RWPE1 (cell line): ENCODE measurements around the gene CRACR2A.

ENCODE experiments used
- CTCF ChIA-PET: fragments of 350-600 bp; sonication (Branson Sonifier 250); formaldehyde crosslinking; extraction: SDS; loops from one replicate; lab custom pipeline; 2021; lab: Yijun Ruan, JAX
- POLR2A ChIA-PET: fragments of 400-600 bp; formaldehyde crosslinking; extraction: SDS; loops from one replicate; lab custom pipeline; 2020; ENCODE audit warnings: antibody characterized with exemption; ENCODE audit not compliant: low non-redundant PET; lab: Yijun Ruan, JAX
- DNase-seq: peaks from one replicate; pipeline ENCODE4 v3.0.0; 2012; ENCODE audit warnings: low spot score
- H3K27ac ChIP-seq: fragments of 450-650 bp; 2 replicates; pipeline ENCODE4 v1.5.1; 2017
- TF ChIP-seq, protein P1 (sequence below): fragments of 450-650 bp; conservative IDR thresholded peaks from 2 replicates; pipeline ENCODE4 v1.5.1; 2017; ENCODE audit warnings: low read depth, mild to moderate bottlenecking

Gene CRACR2A

DNA sequence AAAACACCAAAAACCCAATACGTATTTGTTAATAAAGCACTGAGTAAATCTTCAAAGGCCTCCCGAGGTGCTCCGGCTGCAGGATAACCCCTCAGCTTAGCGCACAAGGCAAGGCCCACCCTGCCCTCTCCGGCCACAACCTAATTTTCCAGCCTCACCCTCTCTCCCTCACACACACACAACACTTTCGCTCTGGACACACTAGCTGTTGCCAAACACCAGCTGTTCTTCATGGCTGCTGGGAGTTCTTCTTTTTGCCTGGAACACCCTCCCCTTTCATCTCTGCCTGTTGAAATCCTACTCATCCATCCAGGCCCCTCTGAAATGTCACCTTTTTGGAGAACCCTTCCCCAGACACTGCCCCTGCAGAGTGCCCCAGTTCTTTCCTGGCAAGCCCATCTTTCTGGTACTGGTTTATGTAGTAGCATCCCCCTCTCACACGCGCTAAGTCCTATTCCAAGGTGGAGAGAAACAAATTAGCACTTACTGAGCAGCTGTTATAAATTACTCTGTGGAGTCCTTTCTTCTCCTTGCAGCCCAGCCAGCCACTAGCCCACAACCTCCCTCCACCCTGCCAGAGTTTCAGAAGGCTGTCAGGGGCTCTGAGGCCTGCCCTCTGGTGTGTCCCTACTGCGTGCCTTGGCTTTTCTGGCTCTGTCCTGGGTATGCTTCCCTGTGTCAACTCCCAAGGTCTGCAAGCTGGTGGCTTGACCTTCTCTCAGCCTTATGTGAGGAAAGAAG lies 805 bp upstream of the CRACR2A start:
- DNase-seq: no peak
- TF ChIP-seq, protein P1, sequence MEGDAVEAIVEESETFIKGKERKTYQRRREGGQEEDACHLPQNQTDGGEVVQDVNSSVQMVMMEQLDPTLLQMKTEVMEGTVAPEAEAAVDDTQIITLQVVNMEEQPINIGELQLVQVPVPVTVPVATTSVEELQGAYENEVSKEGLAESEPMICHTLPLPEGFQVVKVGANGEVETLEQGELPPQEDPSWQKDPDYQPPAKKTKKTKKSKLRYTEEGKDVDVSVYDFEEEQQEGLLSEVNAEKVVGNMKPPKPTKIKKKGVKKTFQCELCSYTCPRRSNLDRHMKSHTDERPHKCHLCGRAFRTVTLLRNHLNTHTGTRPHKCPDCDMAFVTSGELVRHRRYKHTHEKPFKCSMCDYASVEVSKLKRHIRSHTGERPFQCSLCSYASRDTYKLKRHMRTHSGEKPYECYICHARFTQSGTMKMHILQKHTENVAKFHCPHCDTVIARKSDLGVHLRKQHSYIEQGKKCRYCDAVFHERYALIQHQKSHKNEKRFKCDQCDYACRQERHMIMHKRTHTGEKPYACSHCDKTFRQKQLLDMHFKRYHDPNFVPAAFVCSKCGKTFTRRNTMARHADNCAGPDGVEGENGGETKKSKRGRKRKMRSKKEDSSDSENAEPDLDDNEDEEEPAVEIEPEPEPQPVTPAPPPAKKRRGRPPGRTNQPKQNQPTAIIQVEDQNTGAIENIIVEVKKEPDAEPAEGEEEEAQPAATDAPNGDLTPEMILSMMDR: no peak
- no peak overlapping the region for H3K27ac ChIP-seq
- ChIA-PET POLR2A (no interaction called here), CTCF (interaction anchor here (0.6 to 1.1 kb wide), 2 partner anchors 446 to 454 kb away, joined by 3 to 4 read pairs; no protein-coding TSS in a partner anchor)

DNA sequence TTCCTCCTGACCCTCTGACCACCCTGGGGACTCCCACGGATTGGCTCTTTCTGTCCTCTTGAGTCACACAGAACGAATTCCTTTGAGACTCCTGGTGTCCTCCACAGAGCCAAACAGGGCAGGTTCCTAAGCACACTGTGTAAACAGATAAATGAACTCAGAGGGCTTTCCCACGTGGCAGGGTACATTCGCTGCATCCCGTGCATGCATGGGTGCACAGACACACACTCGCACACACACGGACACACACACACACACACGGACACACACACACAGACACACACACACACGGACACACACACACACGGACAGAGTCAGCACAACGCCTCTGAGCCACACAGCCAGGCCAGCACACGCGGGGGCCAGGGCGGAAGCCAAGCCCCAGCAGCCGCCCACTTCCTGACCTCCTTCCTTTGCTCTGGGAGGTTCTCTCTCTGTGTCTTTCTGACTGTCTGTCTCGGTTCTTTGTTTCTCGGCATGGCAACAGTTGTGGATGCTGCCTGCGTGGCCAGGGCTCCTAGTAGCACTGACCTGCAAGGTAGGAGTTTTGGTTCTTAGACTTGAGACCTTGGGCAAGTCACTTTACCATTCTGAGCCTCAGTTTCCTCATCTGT lies 706 bp downstream of the CRACR2A start:
- no peak for DNase-seq
- CTCF ChIA-PET: interaction anchor here (0.6 to 1.1 kb wide), 3 partner anchors 362 to 1057 kb away, joined by 3 to 4 read pairs (median 4); a partner anchor contains a TSS
- H3K27ac ChIP-seq: no peak overlapping the region
- TF ChIP-seq, protein P1: no peak
- POLR2A ChIA-PET: no interaction called here

DNA sequence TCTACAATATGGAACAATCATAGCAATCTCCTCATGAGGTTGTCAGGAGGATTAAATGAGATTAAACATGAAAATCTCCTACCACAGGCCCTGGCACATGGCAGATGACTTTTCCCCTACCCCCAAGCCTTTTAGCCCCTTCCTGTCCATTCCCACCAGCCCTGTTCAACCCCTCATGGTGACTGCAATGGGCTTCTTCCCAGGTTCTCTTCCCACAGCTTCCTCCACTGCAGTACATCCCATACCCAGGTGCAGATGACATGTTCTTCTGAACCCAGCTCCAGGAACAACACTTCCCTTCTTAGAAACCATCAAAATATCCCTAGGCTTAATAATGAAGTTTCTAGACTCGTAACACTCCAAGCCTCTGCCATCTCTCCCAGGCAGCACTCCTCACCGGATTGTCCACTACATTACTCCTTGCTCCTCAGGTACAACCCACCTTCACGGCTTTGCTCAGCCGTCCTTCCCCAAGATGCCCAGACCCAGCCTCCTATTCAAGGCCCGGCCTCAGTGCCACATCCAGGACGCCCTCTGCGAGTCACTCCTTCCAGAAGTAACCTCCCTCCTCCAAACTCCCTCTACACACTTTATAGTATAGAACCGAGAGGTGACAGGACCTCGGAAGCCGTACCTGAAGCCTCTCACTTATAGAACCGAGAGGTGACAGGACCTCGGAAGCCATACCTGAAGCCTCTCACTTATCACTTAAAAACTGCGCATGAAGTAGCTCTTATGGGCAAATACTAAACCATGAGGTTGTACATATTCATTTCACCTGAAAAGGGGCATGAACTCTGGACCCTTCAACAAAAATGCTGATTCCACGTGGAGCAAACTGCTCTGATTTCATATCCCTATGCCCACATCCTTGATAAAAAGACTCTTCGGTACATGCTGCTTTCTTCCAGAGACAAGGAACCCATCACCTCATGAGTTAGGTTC lies 1.5 kb downstream of the CRACR2A start:
- CTCF ChIA-PET: interaction anchor here (0.6 kb wide), 1 partner anchor 1058 kb away, joined by 4 read pairs; a partner anchor contains a TSS
- H3K27ac ChIP-seq: no peak overlapping the region
- TF ChIP-seq, protein P1: no peak
- no peak for DNase-seq
- POLR2A ChIA-PET: interaction anchor here (0.6 kb wide), 1 partner anchor 284 kb away, joined by 10 read pairs; no protein-coding TSS in a partner anchor

DNA sequence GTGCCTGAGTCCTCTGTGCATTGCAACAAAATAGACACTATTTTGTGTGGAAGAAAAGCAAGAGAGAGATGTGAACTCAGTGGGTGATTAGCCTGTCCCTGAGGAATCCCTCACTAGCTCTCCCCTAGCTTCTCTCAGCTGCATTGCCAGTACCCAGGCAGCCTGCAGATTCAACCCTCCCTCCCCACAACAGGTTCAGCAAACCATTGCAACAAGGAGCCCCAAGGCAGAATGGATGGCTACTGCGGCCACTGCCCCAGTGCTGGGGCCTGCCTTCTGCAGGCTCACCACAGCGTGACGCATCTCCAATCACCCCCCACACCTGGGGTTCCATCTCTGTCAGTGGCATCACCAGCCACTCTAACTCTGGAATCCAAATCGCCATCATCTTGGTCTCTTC lies 2.3 kb downstream of the CRACR2A start:
- no peak overlapping the region for H3K27ac ChIP-seq
- POLR2A ChIA-PET: interaction anchor here (0.6 kb wide), 1 partner anchor 283 kb away, joined by 10 read pairs; no protein-coding TSS in a partner anchor
- CTCF ChIA-PET: no interaction called here
- TF ChIP-seq, protein P1: no peak
- no peak for DNase-seq

DNA sequence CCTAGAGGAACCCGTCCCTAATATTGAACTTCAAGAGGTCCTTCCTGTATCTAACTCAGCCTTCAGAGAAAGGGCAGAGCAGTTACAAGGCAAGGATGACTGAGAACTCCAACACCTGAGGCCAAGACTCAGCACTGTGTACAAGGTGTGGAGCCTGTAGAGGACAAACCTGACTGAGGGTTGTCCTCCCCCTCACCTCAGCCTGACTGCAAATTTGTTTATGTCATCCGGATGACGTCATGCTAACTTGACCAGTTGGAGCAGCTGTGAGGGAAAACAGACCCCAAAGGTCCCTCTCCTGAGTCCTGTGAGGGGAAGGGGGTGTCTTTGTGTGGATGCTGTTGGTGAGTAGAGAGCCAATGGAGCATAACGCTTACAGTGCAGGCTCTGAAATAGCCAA lies 4.3 kb downstream of the CRACR2A start:
- ChIA-PET CTCF (no interaction called here), POLR2A (no interaction called here)
- TF ChIP-seq, protein P1: no peak
- H3K27ac ChIP-seq: no peak overlapping the region
- DNase-seq: no peak
